Inflammatory macrophage treated with lipopolysaccharide for 4 hours (primary cell): Measurements from ENCODE around the gene CMTM4.
"Not testable (repeated sequence)": the region's sequence is repeated elsewhere in the genome, so short reads cannot be mapped to it uniquely, and the experiment has no call there.

Experiments
- DNase-seq: peaks from one replicate; pipeline ENCODE4 v3.0.0-alpha.2; 2020

CMTM4 gene

DNA sequence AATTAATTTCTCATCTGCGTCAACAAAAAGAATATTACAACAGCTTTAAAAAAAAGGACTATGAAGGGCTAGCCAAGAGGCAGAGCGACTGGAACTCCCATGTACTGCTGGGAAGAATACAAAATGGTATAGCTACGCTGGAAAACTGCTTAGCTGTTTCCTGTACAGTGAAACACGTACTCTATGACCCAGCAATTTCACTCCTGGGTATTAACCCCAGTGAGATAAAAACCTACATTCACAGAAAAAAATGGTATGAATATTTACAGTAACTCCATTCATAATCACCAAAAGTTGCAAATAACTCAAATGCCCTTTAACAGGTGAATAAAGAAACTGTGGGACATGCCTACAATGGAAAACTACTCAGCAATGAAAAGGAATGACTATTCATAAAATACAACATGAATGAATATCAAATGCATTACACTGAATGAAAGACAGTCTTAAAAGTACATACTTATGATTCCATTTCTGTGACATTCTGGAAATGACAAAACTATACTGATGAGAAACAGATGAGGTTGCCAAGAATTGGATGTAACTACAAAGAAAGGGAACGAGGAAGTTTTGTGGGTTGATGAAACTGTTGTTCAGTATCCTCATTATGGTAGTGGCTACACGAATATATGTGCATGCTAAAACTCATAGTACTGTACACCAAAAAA is 27.6 kb downstream of the CMTM4 start:
- peak; percentile 31 for DNase-seq

DNA sequence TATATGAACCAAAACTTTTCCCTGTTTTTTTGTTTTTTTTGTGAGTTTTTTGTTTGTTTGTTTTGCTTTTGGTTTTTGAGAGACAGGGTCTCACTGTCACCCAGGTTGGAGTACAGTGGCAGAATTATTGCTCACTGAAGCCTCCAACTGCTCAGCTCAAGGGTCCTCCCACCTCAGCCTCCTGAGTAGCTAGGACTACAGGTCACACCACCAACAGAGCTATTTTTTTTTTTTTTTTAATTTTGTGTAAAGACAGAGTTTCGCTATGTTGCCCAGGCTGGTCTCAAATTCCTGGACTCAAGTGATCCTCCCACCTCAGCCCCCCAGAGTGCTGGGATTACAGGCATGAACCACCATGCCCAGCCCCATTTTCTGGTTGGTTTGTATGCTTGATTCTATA is 28.6 kb downstream of the CMTM4 start:
- DNase-seq, result no peak

DNA sequence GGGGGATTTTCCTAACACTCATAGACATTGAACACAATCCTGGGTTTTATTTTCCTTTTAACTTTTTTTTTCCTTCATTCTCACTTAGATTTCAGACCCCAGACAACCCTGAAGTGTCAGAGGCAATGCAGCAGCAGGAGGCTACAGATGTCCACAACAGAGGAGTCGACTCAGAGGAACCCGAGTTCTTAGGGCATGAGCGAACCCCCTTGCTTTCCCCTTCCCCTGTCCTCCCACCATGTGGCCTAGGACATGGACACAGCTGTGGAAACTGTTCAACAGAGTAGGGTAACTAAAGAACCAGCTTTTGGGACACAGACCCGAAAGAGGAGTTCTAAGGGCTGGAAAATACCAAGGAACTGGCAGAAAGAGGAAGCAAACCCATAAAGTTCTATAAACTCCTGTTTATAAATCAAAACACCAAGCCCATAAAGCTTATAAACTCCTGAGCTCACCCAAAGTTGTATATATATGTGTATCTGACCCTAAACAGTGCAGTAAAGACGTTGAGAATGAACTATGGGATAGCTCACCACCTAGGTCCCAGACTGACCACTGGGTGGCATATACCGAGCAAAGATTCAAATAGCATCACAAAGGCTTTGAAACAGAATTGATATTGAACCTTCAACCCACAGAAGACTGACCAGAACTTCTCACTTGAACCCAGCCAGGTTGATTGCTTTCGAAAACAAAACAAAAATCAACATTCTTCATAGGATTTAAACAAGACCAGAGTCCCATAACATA is 33.9 kb downstream of the CMTM4 start:
- DNase-seq, result peak; percentile 34

DNA sequence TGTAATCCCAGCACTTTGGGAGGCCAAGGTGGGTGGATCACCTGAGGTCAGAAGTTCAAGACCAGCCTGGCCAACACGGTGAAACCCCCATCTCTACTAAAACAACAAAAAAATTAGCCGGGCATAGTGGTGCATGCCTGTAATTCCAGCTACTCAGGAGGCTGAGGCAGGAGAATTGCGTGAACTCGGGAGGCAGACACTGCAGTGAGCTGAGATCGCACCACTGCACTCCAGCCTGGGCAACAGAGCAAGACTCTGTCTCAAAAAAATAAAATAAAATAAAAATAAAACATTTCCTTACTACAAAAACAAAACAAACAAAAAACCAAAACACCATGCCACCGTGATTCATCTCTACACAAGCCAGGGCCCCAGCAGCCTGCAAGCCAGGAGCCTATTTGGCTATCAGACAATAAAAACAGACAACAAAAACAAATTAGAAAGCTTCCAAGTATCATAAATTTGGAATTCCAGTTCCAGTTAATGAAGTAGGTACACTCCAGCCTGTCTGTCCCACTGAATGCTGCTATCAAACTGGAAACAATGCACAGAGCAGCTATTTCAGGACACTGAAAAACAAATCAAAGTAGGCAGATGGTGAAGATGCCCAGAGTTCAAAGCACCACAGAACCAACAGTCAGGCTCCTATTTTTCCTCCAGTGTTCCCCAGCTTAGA is 34.7 kb downstream of the CMTM4 start:
- not testable (repeated sequence) for DNase-seq

DNA sequence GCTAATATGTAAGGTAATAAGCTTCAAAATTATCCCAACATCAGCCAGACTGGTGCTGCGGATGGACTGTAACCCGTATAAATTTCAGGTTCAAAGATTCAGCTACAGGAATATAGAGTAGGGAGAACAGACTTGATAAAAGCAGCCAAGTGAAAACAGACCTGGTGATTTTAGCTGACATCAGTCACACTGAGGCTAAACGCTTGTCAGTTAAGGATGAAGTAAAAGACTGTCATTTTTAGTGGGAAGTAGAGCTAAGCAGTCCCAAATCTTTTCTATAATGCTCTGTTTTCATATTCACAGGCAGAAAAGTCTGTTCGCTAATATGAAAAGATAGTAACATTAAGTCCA is 35.4 kb downstream of the CMTM4 start:
- DNase-seq, result no peak

DNA sequence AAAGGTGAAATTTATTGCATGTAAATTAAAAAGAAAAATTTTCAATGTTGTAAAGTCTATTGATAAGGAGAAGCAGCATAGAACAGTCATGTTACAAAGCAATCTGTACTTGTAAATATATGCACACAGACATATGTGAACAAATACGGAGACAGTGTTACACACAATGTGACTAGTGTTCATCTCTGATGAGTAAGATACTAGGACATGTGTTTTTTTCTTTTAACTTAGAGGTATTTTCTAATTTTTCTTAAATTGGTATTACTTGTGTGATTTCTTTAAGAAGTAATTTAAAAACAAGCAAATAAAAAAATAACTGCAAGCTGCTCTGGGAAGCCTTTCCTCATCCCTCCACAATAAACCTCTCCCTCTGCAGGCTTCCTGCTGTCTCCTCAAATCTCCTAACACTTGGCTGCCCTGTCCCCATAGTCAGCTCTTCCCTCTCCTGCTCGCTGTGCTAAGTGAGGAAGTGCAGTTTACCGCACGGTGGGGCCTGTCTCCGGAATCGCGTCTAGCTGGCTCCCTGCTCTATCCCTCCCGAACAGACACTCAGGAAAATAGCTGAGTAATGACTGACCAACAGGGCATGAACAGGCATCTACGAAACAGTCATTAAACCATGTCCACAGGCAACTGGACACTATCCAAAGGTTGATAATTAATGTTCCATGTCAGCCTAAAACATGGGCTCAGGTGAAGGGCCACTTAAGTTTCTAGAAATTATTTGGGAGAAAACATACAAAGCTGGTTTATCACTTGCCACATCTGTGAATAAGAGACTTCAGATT is 35.9 kb downstream of the CMTM4 start:
- peak; percentile 54 for DNase-seq

DNA sequence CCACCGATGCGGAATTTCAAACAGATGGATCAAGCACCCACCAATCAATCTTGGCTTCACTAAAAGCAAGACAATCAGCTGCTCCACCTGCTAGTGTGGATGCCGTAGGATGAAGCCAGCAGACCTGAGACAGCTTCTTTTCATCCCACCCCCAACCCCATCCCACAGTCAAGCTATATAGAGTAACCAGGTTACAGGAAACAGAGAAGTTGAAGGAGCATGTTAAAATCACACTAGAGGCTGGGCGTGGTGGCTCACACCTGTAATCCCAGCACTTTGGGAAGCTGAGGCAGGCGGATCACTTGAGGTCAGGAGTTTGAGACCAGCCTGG is 37.7 kb downstream of the CMTM4 start:
- DNase-seq, result no peak

DNA sequence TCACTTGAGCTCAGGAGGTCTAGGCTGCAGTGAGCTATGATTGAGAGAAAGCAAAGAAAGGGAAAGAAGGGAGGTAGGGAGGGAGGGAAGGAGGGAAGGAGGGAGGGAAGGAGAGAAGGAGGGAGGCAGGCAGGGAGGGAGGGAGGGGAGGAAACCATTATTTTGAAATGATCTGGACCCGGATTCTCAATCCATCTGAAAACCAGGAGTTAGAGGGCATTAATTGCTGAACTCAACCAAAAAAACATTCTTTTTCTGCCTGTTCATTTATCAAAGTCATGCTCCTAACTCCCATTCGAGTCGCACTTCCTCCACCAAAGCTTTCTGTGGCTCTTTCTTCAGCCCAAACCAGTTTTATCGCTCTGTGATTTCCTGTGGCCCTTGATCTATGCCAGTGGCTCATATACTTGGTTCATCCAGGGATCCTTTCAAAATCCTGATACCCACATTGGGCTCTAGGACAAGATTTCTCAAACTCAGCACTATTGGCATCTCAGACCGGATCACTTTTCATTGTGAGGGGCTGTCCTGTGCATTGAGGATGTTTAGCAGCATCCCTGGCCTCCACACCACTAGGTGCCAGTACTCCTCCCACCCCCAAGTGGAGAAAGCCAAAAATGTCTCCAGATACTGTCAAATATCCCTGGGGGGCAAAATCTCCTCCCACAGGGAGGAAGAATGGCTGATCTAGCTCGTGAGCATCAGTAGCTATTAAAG is 38.2 kb downstream of the CMTM4 start:
- no peak for DNase-seq

DNA sequence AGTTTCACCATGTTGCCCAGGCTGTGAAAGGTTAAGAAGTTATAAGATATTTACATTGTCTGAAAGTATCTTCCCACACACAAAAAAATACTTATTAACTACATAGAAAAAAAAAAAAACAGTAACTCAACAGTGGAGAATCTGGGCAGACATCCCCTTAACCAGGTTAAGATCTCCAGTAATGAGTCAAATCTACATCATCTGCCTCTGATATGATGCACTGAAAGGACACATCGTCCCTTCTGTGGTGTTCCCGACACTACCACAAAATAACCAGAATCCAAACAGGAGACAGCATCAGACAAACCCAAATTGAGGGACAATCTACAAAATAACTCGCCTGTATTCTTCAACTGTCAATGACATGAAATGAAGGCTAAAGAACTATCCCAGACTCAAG is 40.0 kb downstream of the CMTM4 start:
- DNase-seq, result no peak

DNA sequence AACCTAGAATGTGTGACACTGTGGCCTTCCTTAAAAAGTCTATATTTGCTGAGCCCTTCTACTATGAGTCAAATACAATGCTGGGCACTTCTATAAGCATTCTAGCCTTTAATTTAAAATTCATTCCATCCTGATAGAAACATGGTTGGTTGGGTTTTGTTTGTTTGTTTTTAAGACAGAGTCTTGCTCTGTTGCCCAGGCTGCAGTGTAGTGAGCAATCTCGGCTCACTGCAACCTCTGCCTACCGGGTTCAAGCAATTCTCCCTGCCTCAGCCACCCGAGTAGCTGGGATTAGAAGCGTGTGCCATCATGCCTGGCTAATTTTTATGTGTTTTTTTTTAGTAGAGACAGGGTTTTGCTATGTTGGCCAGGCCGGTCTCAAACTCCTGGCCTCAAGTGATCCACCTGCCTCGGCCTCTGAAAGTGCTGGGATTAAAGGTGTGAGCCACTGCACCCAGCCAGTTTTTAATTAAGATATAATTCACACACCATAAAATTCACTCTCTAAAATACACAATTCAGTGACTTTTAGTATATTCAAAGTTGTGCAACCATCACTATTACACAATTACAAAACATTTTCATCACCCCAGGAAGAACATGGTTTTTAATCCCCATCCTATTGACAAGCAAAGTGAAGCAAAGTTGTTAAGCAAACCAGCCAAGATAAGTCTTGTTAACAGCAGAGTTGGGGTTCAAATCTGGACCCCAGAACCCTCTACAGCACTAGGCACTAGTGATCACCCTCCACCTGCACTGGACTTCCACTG is 42.8 kb downstream of the CMTM4 start:
- DNase-seq, result peak; percentile 60

DNA sequence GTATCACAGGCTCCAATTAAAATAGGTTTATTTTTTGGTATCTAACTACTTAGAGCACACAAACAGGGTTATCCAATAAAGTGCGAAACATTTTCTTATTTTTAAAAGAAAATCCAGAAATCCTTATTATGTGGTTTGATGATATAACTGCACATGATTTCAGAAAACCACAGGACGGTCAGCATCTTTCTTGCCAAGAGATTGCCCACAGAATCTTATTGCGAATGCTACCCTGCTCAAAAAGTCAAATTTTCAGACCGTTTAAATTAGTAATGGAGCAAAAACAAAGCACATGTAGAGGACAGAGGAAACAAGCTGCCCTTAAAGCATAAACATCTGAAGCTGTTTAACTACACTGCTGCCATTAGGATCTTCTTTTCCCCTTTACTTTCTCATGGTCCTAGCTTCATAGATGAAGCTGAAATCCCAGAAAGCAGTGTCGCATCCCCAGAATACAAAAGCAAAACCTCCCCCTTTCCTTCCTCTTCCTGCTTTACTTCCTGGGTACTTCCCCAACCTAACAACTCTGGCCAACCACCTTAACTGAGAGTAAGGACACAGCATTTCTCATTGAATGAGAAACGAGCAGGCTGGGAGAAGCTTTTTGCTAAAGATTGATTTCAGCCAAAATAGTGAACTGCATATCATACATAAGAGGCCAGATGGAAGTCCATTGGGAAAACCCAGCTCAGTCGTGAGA is 43.7 kb downstream of the CMTM4 start:
- peak; percentile 32 for DNase-seq

DNA sequence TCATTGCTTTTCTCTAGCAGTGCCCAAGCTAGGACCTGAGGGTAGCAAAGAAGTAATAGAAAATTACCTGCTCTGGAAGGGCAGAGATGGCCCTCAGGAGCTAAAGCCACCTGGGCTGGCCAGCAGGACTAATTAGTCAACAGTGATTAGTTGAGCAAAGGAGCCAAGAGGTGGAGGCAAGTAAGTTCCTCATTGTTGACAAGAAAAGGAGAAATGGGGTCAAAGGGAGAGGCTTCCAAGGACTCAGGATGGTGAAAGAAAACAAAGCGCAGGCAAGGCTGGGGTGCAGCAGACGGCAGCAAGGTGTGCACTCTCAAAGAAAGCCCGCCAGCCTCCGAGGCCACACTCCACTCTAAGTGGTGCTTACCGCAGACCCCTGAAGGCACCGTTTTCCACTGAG is 44.6 kb downstream of the CMTM4 start:
- peak; percentile 40 for DNase-seq

DNA sequence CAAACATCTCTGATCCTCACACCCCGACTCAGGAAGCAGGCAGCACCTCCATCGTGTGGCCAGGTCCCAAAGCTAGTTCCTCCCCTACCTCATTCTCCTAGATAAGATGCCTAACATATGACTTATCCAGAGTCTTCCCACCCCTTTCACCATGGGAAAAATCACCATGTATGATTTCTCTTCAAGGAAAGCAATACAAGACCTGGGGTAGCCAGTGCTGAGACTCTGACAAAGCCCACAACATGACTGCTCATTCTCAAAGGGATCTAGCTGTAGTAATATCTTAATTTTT is 45.1 kb downstream of the CMTM4 start:
- no peak for DNase-seq

DNA sequence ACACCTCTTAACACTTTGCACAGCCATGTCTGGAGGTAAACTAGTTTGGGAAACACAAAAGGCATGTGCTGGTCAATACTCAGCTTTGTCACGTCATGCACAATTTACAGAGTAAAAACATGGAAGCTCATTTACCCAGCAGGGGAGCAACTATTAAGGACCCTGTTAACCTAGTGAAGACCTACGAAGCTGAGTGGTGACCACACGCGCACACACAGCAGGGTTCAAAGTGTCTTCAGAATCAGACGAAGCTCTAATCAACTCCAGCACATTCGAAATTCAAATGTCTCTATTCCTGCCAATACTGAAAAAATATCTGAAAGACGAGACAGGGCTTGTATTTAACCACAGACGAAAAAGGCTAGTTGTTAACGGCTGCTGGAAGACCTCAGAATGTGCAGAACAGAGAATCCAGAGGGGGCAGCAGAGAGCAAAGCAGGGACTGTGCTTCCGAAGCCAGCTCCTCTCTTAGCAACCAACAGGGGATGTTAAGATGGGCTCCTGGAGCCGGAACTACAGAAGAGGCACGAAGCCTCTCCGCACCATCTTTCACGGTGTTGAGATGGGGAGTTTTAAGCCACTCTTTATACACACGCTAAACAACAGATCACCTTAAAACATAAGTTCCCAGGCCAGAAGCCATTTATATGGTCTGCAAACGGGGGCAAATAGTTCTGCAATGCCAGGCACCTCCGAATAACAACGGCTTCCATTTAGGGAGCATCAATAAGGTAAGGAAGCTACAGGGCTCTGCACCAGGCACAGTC is 45.7 kb downstream of the CMTM4 start:
- peak; percentile 77 for DNase-seq

DNA sequence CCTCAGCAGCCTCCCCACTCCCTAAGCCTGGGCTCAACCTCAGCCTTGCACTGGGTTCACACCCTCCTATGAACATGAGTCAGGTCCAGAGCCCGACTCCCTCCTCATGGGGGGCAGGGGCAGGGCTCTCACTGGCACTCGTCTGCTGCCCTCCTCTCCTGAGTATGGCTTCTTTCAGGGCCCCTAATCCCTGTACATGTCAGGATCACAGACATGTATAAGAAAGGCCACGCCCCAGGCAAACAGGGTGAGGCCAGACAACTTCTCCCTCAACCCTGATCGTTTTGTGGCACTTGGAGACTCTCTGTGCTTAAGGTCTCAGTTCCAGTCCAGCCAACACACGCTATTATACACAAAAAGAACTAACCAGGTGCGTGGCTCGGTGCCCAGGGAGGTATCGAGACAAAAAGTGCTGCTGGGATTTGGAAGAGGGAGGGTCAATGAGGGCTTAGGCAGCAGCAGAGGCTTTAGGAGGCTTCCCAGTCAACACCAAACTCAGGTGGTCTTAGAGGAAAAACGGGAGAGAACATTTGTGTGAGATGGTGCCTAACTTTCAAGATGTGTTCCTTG is 46.8 kb downstream of the CMTM4 start:
- no peak for DNase-seq

DNA sequence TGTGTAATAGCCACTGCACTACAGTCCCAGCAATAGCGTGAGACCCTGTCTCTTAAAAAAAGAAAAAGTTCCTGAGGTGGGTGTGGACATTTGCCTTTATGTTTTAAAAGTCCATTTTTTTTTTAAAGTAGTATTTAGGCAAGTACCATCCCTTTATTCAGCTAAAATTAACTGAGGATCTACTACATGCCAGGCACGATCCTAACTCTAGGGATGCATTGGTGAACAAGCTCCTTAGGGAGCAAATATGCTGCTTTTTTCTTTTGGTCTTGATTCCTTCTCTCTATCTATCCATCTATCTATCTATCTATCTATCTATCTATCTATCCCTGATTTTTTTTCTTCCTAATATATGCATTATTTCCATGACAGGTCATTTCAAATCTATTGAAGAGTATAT is 47.4 kb downstream of the CMTM4 start:
- DNase-seq, result no peak

DNA sequence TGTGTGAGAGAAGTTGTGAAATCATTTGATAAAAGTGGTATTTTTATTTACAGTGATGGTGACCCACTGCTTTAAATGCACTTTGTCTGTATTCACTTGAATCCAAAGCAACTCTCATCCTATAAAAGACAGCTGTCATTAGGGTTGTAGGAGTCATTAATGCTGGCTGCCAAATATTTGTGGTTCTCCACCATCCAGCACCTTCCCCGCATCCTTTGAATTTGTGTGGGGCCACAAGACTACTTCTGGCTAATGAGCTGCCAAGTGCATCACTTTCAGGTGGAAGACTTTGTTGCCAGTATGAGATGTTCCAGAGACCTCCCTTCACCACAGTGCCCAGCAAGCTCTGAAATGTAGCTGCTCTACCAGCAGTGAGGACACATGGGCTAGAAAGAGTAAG is 48.7 kb downstream of the CMTM4 start:
- DNase-seq, result no peak

DNA sequence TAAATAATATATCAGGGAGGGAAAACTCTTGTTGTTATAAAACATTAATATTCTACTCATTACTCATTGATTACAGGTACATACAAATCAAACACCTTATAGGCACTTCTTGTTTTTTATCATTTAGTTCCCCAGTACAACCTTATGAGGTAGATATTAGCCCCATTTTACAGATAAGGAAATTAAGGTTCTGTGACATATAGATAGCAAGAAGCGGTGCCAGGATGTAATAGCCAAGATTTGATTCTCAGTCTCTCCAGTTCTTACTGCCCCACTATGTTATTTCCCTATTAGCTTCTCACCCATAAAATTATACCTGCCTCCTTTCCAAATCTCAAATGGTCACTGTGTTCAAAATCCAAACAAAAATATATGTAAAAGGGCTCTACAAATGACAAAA is 55.2 kb downstream of the CMTM4 start:
- no peak for DNase-seq

DNA sequence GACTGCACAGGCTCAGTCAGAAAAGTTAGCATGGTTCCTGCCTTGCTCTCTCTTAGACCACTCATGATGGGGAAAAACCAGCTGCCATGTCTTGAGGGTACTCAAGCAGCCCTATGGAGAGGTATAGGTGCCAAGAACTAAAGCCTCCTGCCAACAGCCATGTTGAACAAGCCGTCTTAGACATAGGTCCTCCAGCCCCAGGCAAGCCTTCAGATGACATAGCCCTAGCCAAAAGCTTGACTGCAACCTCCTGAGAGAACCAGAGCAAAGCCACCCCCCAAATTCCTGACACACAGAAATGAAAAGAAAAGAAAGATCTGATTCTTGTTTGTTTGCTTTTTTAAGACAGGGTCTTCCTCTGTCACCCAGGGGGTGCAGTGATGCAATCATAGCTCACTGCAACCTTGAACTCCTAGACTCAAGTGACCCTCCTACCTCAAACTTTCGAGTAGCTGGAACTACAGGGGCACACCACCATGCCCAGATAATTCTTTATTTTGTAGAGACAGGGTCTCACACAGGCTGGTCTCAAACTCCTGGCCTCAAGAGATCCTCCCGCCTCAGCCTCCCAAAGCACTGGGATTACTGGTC is 55.7 kb downstream of the CMTM4 start:
- DNase-seq, result no peak
